ENCODE data around the gene ST6GALNAC1. TPM values are rescaled to one million over a fixed set of nuclear protein-coding genes. Genes with fewer than 3 reads are reported as not detected.

Gene ST6GALNAC1
- polyA plus RNA-seq (2011; rRNA removed) (not detected in 2 replicates), polyA minus RNA-seq (2011; rRNA and poly(A)+ RNA removed) (not detected in 2 replicates)

GRCh38 chr17:76643553-76644148, at the start of gene ST6GALNAC1:
Gene ST6GALNAC1, minus strand, starts transcription at chr17:76643757. Its CDS starts 119 bp downstream, at chr17:76643638.
- Histone ChIP-seq H3K27ac (ENCODE audit: low read depth, low read length) (no peak within 1 kb of the TSS), H3K9me3 (ENCODE audit: control insufficient read depth, insufficient read depth, low read length) (no peaks in the 10 kb centered on the region), H3K4me3 (ENCODE audit: low read depth, low read length) (no peak within 1 kb of the TSS), H3K27me3 (ENCODE audit: control insufficient read depth, insufficient read depth, low read length) (peaks cover 14% of the 10 kb centered on the region)
- ChIA-PET POLR2A (no interaction called here), CTCF (interaction anchor here (1.4 kb wide), 1 partner anchor 20 kb away, joined by 5 read pairs; no protein-coding TSS in a partner anchor)
- DNase-seq (ENCODE audit: low read depth, low spot score), result no peak
- TF ChIP-seq CTCF (IDR thresholded peaks at IDR 0.05; ENCODE audit: low read depth, low read length), result no peak

GRCh38 chr17:76691379-76692191, 48.0 kb upstream of the ST6GALNAC1 start:
- H3K9me3 ChIP-seq (ENCODE audit: control insufficient read depth, insufficient read depth, low read length), result no peaks in the 10 kb centered on the region
- no peak overlapping the region for H3K4me3 ChIP-seq (ENCODE audit: low read depth, low read length)
- TF ChIP-seq CTCF (IDR thresholded peaks at IDR 0.05; ENCODE audit: low read depth, low read length), result no peak
- ChIA-PET POLR2A (no interaction called here), CTCF (interaction anchor here (0.6 to 2.7 kb wide), 4 partner anchors 10 to 70 kb away, joined by 3 to 7 read pairs (median 6); no protein-coding TSS in a partner anchor)
- no peaks in the 10 kb centered on the region for H3K27me3 ChIP-seq (ENCODE audit: control insufficient read depth, insufficient read depth, low read length)
- H3K27ac ChIP-seq (ENCODE audit: low read depth, low read length), result no peak overlapping the region
- no peak for DNase-seq (ENCODE audit: low read depth, low spot score)

- POLR2A ChIA-PET, result no interaction called here
- no peak overlapping the region for H3K4me3 ChIP-seq (ENCODE audit: low read depth, low read length)
- TF ChIP-seq CTCF (IDR thresholded peaks at IDR 0.05; ENCODE audit: low read depth, low read length), result no peak
- no peaks in the 10 kb centered on the region for H3K9me3 ChIP-seq (ENCODE audit: control insufficient read depth, insufficient read depth, low read length)
- H3K27me3 ChIP-seq (ENCODE audit: control insufficient read depth, insufficient read depth, low read length), result no peaks in the 10 kb centered on the region
- CTCF ChIA-PET, result interaction anchor here (0.6 to 2.7 kb wide), 5 partner anchors 9 to 69 kb away, joined by 3 to 7 read pairs (median 5); no protein-coding TSS in a partner anchor
- H3K27ac ChIP-seq (ENCODE audit: low read depth, low read length), result no peak overlapping the region
- DNase-seq (ENCODE audit: low read depth, low spot score), result no peak
Observed at GRCh38 chr17:76690596-76691280, 47.2 kb upstream of the ST6GALNAC1 start.

- no peaks in the 10 kb centered on the region for H3K27me3 ChIP-seq (ENCODE audit: control insufficient read depth, insufficient read depth, low read length)
- no peak overlapping the region for H3K4me3 ChIP-seq (ENCODE audit: low read depth, low read length)
- CTCF ChIA-PET, result interaction anchor here (1.0 to 2.7 kb wide), 4 partner anchors 8 to 66 kb away, joined by 4 to 7 read pairs (median 4); no protein-coding TSS in a partner anchor
- DNase-seq (ENCODE audit: low read depth, low spot score), result no peak
- no peak for TF ChIP-seq CTCF (IDR thresholded peaks at IDR 0.05; ENCODE audit: low read depth, low read length)
- no peak overlapping the region for H3K27ac ChIP-seq (ENCODE audit: low read depth, low read length)
- no peaks in the 10 kb centered on the region for H3K9me3 ChIP-seq (ENCODE audit: control insufficient read depth, insufficient read depth, low read length)
- POLR2A ChIA-PET, result interaction anchor here (0.7 to 1.4 kb wide), 2 partner anchors 11 to 114 kb away, joined by 4 to 5 read pairs; no protein-coding TSS in a partner anchor
Observed at GRCh38 chr17:76689859-76690258, 46.3 kb upstream of the ST6GALNAC1 start.

All from AG04450 (cell line).